ENCODE measurements around the gene NMNAT2. TPM values are rescaled to one million over a fixed set of nuclear protein-coding genes. Genes with fewer than 3 reads are reported as not detected.

Gene NMNAT2
- total RNA-seq, 1 donor from 2014 or later = 0.50 TPM

- Histone ChIP-seq H3K36me3 (ENCODE audit: insufficient read depth, low read length) (no peaks in the 10 kb centered on the region), H2AFZ (ENCODE audit: low read depth, low read length) (no peak overlapping the region), H3K27ac (ENCODE audit: low read depth, low read length) (no peak overlapping the region), H3K4me2 (ENCODE audit: low read length) (no peak overlapping the region), H3K79me2 (ENCODE audit: insufficient read depth, low read length) (no peaks in the 10 kb centered on the region), H3K9me3 (ENCODE audit: insufficient read depth, low read depth, low read length) (no peaks in the 10 kb centered on the region), H3K4me1 (ENCODE audit: insufficient read depth, low read length) (no peaks in the 10 kb centered on the region), H3K4me3 (ENCODE audit: insufficient read depth, low read depth, low read length) (no peak overlapping the region), H3K9ac (ENCODE audit: low read length) (no peak overlapping the region), H3K27me3 (ENCODE audit: insufficient read depth, low read length) (no peaks in the 10 kb centered on the region), H4K20me1 (ENCODE audit: insufficient read depth, low read length) (no peaks in the 10 kb centered on the region)
- DNase-seq (ENCODE audit: low read depth) (no peak), FAIRE-seq (no peak)
- Mint-ChIP-seq H3K27me3 (ENCODE audit: low read depth, unreplicated experiment) (no peaks in the 10 kb centered on the region), H3K9me3 (ENCODE audit: unreplicated experiment) (peaks cover 16% of the 10 kb centered on the region), H3K4me1 (ENCODE audit: low read depth, unreplicated experiment) (peaks cover 9% of the 10 kb centered on the region), H3K36me3 (ENCODE audit: low read depth, unreplicated experiment) (no peaks in the 10 kb centered on the region), H3K27ac (ENCODE audit: unreplicated experiment) (peak overlapping the region; percentile 81), H3K4me3 (ENCODE audit: unreplicated experiment) (peak overlapping the region; percentile 69)
- no peak for TF ChIP-seq EZH2 (IDR thresholded peaks at IDR 0.05; ENCODE audit: insufficient read depth, low read length)
- TF ChIP-seq, protein P1, sequence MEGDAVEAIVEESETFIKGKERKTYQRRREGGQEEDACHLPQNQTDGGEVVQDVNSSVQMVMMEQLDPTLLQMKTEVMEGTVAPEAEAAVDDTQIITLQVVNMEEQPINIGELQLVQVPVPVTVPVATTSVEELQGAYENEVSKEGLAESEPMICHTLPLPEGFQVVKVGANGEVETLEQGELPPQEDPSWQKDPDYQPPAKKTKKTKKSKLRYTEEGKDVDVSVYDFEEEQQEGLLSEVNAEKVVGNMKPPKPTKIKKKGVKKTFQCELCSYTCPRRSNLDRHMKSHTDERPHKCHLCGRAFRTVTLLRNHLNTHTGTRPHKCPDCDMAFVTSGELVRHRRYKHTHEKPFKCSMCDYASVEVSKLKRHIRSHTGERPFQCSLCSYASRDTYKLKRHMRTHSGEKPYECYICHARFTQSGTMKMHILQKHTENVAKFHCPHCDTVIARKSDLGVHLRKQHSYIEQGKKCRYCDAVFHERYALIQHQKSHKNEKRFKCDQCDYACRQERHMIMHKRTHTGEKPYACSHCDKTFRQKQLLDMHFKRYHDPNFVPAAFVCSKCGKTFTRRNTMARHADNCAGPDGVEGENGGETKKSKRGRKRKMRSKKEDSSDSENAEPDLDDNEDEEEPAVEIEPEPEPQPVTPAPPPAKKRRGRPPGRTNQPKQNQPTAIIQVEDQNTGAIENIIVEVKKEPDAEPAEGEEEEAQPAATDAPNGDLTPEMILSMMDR (IDR thresholded peaks at IDR 0.05; ENCODE audit: insufficient read depth, low read depth, low read length) = no peak
Observed at GRCh38 chr1:183248989-183249691, 169.0 kb downstream of the NMNAT2 start.

DNA sequence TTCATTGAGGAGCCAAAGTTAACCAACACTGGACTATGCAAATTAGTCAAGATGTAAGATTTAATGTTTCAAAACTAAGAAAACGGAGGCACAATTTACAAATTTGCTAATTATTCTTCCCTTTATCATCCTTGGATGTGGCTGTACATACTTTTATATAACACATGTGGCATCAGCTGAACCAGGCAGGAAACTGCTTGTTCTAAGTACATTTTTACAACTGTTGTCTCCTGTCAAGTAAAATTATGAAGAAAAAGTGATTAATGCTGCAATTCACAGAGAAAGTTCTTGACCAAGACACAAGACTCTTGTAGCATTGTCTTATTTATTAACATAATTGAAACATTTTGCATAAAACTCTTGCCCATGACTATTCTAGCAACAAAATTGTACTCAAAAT, 170.2 kb downstream of the NMNAT2 start:
- Mint-ChIP-seq H3K27ac (ENCODE audit: unreplicated experiment) (no peak overlapping the region), H3K36me3 (ENCODE audit: low read depth, unreplicated experiment) (no peaks in the 10 kb centered on the region), H3K4me1 (ENCODE audit: low read depth, unreplicated experiment) (peaks cover 9% of the 10 kb centered on the region), H3K4me3 (ENCODE audit: unreplicated experiment) (no peak overlapping the region), H3K9me3 (ENCODE audit: unreplicated experiment) (peaks cover 16% of the 10 kb centered on the region), H3K27me3 (ENCODE audit: low read depth, unreplicated experiment) (no peaks in the 10 kb centered on the region)
- Histone ChIP-seq H3K27me3 (ENCODE audit: insufficient read depth, low read length) (no peaks in the 10 kb centered on the region), H3K4me3 (ENCODE audit: insufficient read depth, low read depth, low read length) (no peak overlapping the region), H3K9me3 (ENCODE audit: insufficient read depth, low read depth, low read length) (no peaks in the 10 kb centered on the region), H2AFZ (ENCODE audit: low read depth, low read length) (no peak overlapping the region), H3K79me2 (ENCODE audit: insufficient read depth, low read length) (no peaks in the 10 kb centered on the region), H3K4me1 (ENCODE audit: insufficient read depth, low read length) (no peaks in the 10 kb centered on the region), H3K9ac (ENCODE audit: low read length) (no peak overlapping the region), H4K20me1 (ENCODE audit: insufficient read depth, low read length) (no peaks in the 10 kb centered on the region), H3K36me3 (ENCODE audit: insufficient read depth, low read length) (no peaks in the 10 kb centered on the region), H3K27ac (ENCODE audit: low read depth, low read length) (no peak overlapping the region), H3K4me2 (ENCODE audit: low read length) (no peak overlapping the region)
- FAIRE-seq (no peak), DNase-seq (ENCODE audit: low read depth) (no peak)
- TF ChIP-seq, protein P1 (IDR thresholded peaks at IDR 0.05; ENCODE audit: insufficient read depth, low read depth, low read length) = no peak
- no peak for TF ChIP-seq EZH2 (IDR thresholded peaks at IDR 0.05; ENCODE audit: insufficient read depth, low read length)

- no peaks in the 10 kb centered on the region for H3K9me3 ChIP-seq (ENCODE audit: insufficient read depth, low read depth, low read length)
- H3K4me2 ChIP-seq (ENCODE audit: low read length) = no peak overlapping the region
- no peak overlapping the region for H3K9ac ChIP-seq (ENCODE audit: low read length)
- TF ChIP-seq, protein P1 (IDR thresholded peaks at IDR 0.05; ENCODE audit: insufficient read depth, low read depth, low read length) = no peak
- no peak for TF ChIP-seq EZH2 (IDR thresholded peaks at IDR 0.05; ENCODE audit: insufficient read depth, low read length)
- H2AFZ ChIP-seq (ENCODE audit: low read depth, low read length) = no peak overlapping the region
- no peaks in the 10 kb centered on the region for H3K79me2 ChIP-seq (ENCODE audit: insufficient read depth, low read length)
- no peak overlapping the region for H3K4me3 Mint-ChIP-seq (ENCODE audit: unreplicated experiment)
- H3K4me1 ChIP-seq (ENCODE audit: insufficient read depth, low read length) = no peaks in the 10 kb centered on the region
- H3K27ac ChIP-seq (ENCODE audit: low read depth, low read length) = no peak overlapping the region
- FAIRE-seq (no peak), DNase-seq (ENCODE audit: low read depth) (no peak)
- peaks cover 9% of the 10 kb centered on the region for H3K4me1 Mint-ChIP-seq (ENCODE audit: low read depth, unreplicated experiment)
- H3K4me3 ChIP-seq (ENCODE audit: insufficient read depth, low read depth, low read length) = no peak overlapping the region
- H3K27ac Mint-ChIP-seq (ENCODE audit: unreplicated experiment) = no peak overlapping the region
- H3K9me3 Mint-ChIP-seq (ENCODE audit: unreplicated experiment) = peaks cover 16% of the 10 kb centered on the region
- no peaks in the 10 kb centered on the region for H4K20me1 ChIP-seq (ENCODE audit: insufficient read depth, low read length)
- H3K27me3 ChIP-seq (ENCODE audit: insufficient read depth, low read length) = no peaks in the 10 kb centered on the region
- H3K36me3 Mint-ChIP-seq (ENCODE audit: low read depth, unreplicated experiment) = no peaks in the 10 kb centered on the region
- no peaks in the 10 kb centered on the region for H3K27me3 Mint-ChIP-seq (ENCODE audit: low read depth, unreplicated experiment)
- H3K36me3 ChIP-seq (ENCODE audit: insufficient read depth, low read length) = no peaks in the 10 kb centered on the region
Observed at GRCh38 chr1:183247484-183247883, 170.7 kb downstream of the NMNAT2 start.
